ENCODE results near the gene C14orf132.

- TF ChIP-seq EZH2phosphoT487 (IDR thresholded peaks at IDR 0.05; ENCODE audit: low read depth, severe bottlenecking, unreplicated experiment), result no peak
- TF ChIP-seq, protein P1, sequence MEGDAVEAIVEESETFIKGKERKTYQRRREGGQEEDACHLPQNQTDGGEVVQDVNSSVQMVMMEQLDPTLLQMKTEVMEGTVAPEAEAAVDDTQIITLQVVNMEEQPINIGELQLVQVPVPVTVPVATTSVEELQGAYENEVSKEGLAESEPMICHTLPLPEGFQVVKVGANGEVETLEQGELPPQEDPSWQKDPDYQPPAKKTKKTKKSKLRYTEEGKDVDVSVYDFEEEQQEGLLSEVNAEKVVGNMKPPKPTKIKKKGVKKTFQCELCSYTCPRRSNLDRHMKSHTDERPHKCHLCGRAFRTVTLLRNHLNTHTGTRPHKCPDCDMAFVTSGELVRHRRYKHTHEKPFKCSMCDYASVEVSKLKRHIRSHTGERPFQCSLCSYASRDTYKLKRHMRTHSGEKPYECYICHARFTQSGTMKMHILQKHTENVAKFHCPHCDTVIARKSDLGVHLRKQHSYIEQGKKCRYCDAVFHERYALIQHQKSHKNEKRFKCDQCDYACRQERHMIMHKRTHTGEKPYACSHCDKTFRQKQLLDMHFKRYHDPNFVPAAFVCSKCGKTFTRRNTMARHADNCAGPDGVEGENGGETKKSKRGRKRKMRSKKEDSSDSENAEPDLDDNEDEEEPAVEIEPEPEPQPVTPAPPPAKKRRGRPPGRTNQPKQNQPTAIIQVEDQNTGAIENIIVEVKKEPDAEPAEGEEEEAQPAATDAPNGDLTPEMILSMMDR (IDR thresholded peaks at IDR 0.05; ENCODE audit: poor library complexity), result no peak
Observed at GRCh38 chr14:96094211-96094610, 55.0 kb downstream of the C14orf132 start.
